Measurements from ENCODE around the gene IFNGR1. TPM values are rescaled to one million over a fixed set of nuclear protein-coding genes. Genes with fewer than 3 reads are reported as not detected.

The IFNGR1 gene
- total and polyA plus RNA-seq, 2 of the 13 experiments (the other 11 are each of a cell fraction or from before 2014, with no cell fraction given) = 82.8 to 87.8 TPM

GRCh38 chr6:137176729-137177128 is 42.5 kb downstream of the IFNGR1 start (continued):
- TF ChIP-seq HNRNPK (IDR thresholded peaks at IDR 0.05; ENCODE audit: low read depth, low read length, poor library complexity, severe bottlenecking) (no peak), ZNF232 (CRISPR knock-in tag; IDR thresholded peaks at IDR 0.05; ENCODE audit: borderline replicate concordance) (no peak), ZNF20 (CRISPR knock-in tag; IDR thresholded peaks at IDR 0.05) (no peak), MBD4 (IDR thresholded peaks at IDR 0.05; ENCODE audit: borderline replicate concordance, low read length) (no peak)

GRCh38 chr6:137175868-137176245 is 43.3 kb downstream of the IFNGR1 start:
- ChIA-PET CTCF (ENCODE audit: low intra/inter-chr PET ratio, low total read pairs) (no interaction called here), POLR2A (no interaction called here)
- no peaks in the 10 kb centered on the region for H3K36me3 ChIP-seq (replicated peaks in 1 of 2; ENCODE audit: control insufficient read depth in 1 of 2, insufficient read depth in 2 of 2, low read length in 2 of 2)
- H4K20me1 ChIP-seq (ENCODE audit: insufficient read depth, low read length) = no peaks in the 10 kb centered on the region
- WGBS (ENCODE audit: low lambda C conversion rate) = 0% methylated on average over 1 of the region's 1 CpG
- H3K79me2 ChIP-seq (ENCODE audit: insufficient read depth, low read length) = no peaks in the 10 kb centered on the region
- 0 out of 2 replicates have a peak, but pooled peaks cover 8% of the 10 kb centered on the region for H3K9me3 ChIP-seq (ENCODE audit: low read length)
- DNase-seq (ENCODE audit: low spot score) (no peak), FAIRE-seq (no peak), ATAC-seq (no peak)
- no TSS peak for BruUV-seq (replicated peaks)
- no peak overlapping the region for H3K27ac ChIP-seq (ENCODE audit: extremely low read length, insufficient read depth, low read length)
- H3K9ac ChIP-seq (ENCODE audit: insufficient read depth, low read depth, low read length) = no peak overlapping the region
- intact Hi-C loops (cut with micrococcal nuclease; ENCODE audit: unreplicated experiment) = no loop called here
- H3K27me3 ChIP-seq (ENCODE audit: control insufficient read depth in 1 of 2, insufficient read depth in 2 of 2, low read length in 2 of 2) = peaks cover 0 to 12% of the 10 kb centered on the region in 2 experiments; a peak in 3 of 5 replicates
- no peak for TF ChIP-seq NFKBIZ (CRISPR knock-in tag; IDR thresholded peaks at IDR 0.05)
- no peak for TF ChIP-seq ZNF362 (CRISPR knock-in tag; IDR thresholded peaks at IDR 0.05; ENCODE audit: borderline replicate concordance)
- TF ChIP-seq EHMT2 (IDR thresholded peaks at IDR 0.05; ENCODE audit: borderline replicate concordance, low read depth, low read length) = no peak
- no peak for TF ChIP-seq ZNF260 (CRISPR knock-in tag; IDR thresholded peaks at IDR 0.05; ENCODE audit: borderline replicate concordance, low read depth)
- no peak for TF ChIP-seq TERF1 (CRISPR knock-in tag; IDR thresholded peaks at IDR 0.05)
- no peak for TF ChIP-seq NFIC (IDR thresholded peaks at IDR 0.05; ENCODE audit: low read length)
- TF ChIP-seq, protein P1, sequence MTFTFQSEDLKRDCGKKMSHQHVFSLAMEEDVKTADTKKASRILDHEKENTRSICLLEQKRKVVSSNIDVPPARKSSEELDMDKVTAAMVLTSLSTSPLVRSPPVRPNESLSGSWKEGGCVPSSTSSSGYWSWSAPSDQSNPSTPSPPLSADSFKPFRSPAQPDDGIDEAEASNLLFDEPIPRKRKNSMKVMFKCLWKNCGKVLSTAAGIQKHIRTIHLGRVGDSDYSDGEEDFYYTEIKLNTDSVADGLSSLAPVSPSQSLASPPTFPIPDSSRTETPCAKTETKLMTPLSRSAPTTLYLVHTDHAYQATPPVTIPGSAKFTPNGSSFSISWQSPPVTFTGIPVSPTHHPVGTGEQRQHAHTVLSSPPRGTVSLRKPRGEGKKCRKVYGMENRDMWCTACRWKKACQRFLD (CRISPR knock-in tag; IDR thresholded peaks at IDR 0.05; ENCODE audit: borderline replicate concordance) = no peak
- TF ChIP-seq ZNF331 (CRISPR knock-in tag; IDR thresholded peaks at IDR 0.05) = no peak
- TF ChIP-seq ZBTB8A (CRISPR knock-in tag; IDR thresholded peaks at IDR 0.05; ENCODE audit: borderline replicate concordance, low read depth) = no peak
- TF ChIP-seq, protein P2, sequence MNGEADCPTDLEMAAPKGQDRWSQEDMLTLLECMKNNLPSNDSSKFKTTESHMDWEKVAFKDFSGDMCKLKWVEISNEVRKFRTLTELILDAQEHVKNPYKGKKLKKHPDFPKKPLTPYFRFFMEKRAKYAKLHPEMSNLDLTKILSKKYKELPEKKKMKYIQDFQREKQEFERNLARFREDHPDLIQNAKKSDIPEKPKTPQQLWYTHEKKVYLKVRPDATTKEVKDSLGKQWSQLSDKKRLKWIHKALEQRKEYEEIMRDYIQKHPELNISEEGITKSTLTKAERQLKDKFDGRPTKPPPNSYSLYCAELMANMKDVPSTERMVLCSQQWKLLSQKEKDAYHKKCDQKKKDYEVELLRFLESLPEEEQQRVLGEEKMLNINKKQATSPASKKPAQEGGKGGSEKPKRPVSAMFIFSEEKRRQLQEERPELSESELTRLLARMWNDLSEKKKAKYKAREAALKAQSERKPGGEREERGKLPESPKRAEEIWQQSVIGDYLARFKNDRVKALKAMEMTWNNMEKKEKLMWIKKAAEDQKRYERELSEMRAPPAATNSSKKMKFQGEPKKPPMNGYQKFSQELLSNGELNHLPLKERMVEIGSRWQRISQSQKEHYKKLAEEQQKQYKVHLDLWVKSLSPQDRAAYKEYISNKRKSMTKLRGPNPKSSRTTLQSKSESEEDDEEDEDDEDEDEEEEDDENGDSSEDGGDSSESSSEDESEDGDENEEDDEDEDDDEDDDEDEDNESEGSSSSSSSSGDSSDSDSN (CRISPR knock-in tag; IDR thresholded peaks at IDR 0.05) = no peak
- H3K4me3 ChIP-seq (replicated peaks in 1 of 3; ENCODE audit: insufficient read depth in 1 of 3, low read depth in 2 of 3, low read length in 3 of 3) = no peak overlapping the region
- in situ Hi-C loops (cut with HindIII; ENCODE audit: extremely low pct_ligation_motif_present, low pct_unique_long_range_greater_than_20kb) = no loop called here
- no peak overlapping the region for H3K4me2 ChIP-seq (ENCODE audit: low read depth, low read length)
- no peaks in the 10 kb centered on the region for H3K4me1 ChIP-seq (ENCODE audit: insufficient read depth, low read length)
- no peak overlapping the region for H2AFZ ChIP-seq (ENCODE audit: low read length)

Data from HepG2 (cell line).